ENCODE data around the gene DDX11.
"Not testable (repeated sequence)": the region's sequence is repeated elsewhere in the genome, so short reads cannot be mapped to it uniquely, and the experiment has no call there.

DNA sequence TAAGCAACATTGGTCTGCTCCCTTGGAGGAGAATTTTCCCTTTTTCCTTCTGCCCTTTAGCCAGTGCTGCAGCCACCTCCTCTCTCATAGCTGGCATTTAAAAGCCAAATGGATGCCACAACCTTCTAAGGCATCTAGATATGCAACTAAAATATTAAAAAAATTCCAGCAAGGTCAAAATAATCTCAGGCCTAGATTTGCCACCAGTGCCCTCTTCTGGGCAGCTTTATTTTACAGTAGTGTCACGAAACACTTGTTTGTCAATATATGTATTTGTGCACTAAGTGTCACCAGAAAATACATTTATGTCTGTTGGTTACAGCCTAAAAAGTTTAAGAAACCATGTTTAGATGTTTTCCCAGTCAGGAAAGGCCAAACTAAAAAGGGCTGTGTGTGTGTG lies 19.7 kb upstream of the DDX11 start:
- TF ChIP-seq POLR2AphosphoS5, POLR2A, SPI1 (IDR thresholded peaks at IDR 0.05; ENCODE audit: low read depth, low read length): not testable (repeated sequence)
